ACC112 (cell line): Measurements from ENCODE around the gene SPPL3.

Source experiments
- H2AFZ ChIP-seq: fragments of 200-600 bp; sonication (generic); one replicate; pipeline ENCODE4 v1.6.0; 2017; ENCODE audit warnings: antibody characterized with exemption, low read length; ENCODE audit not compliant: unreplicated experiment
- H3K27ac ChIP-seq: fragments of 200-600 bp; sonication (generic); 2 replicates; pipeline ENCODE4 v1.5.1; 2014; ENCODE audit warnings: low read depth, mild to moderate bottlenecking, antibody characterized with exemption, low read length, moderate library complexity
- H3K27me3 ChIP-seq: fragments of 200-600 bp; sonication (generic); 2 replicates; pipeline ENCODE4 v1.6.1; 2014; ENCODE audit warnings: mild to moderate bottlenecking, antibody characterized with exemption, low read length, moderate library complexity, mixed read lengths; ENCODE audit not compliant: insufficient read depth
- H3K36me3 ChIP-seq: fragments of 200-600 bp; sonication (generic); 2 replicates; pipeline ENCODE4 v1.6.1; 2016; ENCODE audit warnings: mild to moderate bottlenecking, antibody characterized with exemption, low read length, moderate library complexity, mixed read lengths; ENCODE audit not compliant: insufficient read depth
- H3K4me1 ChIP-seq: fragments of 200-600 bp; sonication (generic); one replicate; pipeline ENCODE4 v1.6.1; 2016; ENCODE audit warnings: low read length, mixed read lengths; ENCODE audit not compliant: insufficient read depth, unreplicated experiment, control insufficient read depth
- H3K4me3 ChIP-seq: fragments of 200-600 bp; sonication (generic); 2 replicates; pipeline ENCODE4 v1.5.1; 2014; ENCODE audit warnings: mild to moderate bottlenecking, low read depth, low read length
- H3K79me2 ChIP-seq: fragments of 200-600 bp; sonication (generic); one replicate; pipeline ENCODE4 v1.6.0; 2016; ENCODE audit warnings: low read length; ENCODE audit not compliant: control insufficient read depth, unreplicated experiment, insufficient read depth

The SPPL3 gene

DNA sequence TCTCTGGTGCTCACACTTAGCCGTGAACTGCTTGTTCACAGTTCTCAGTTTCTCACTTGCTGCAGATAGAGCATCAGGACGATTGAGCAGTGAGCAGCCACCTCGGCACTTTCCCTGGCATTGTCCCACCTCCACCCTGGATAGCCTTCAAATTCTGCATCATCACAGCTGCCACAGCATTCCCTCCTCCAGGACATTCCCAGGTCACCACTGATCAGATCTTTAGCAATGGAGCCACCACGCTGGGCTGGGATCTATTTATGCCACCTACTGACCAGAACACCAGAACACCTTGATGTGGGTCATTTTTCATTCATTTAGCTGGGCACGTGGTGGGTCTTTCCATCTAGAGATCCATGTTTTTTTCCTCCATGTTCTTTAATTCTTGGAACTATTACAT lies 154.9 kb downstream of the SPPL3 start:
- no peak overlapping the region for H2AFZ ChIP-seq
- no peaks in the 10 kb centered on the region for H3K4me1 ChIP-seq
- H3K27me3 ChIP-seq: no peaks in the 10 kb centered on the region
- H3K4me3 ChIP-seq: no peak overlapping the region
- H3K27ac ChIP-seq: no peak overlapping the region
- H3K79me2 ChIP-seq: no peaks in the 10 kb centered on the region
- H3K36me3 ChIP-seq: no peaks in the 10 kb centered on the region

DNA sequence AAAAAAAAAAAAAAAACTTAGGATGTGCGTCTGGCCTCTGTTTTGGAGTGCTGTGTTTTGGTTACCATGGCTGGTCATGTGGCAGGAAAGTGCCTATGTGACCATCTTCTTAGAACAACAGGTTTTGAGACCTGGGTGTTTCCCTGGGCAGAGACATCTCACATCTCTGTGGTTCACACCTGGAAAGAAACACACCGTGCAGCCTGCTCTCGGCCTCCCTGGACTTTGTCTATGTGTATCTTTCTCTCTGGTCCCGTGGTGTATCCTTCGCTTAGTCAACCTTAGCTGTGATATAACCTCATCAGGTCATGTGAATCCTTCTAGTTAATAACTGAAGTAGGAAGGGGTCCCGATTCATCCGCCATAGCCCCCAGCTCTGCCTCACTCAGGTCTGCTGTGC lies 155.9 kb downstream of the SPPL3 start:
- Histone ChIP-seq H2AFZ (no peak overlapping the region), H3K36me3 (no peaks in the 10 kb centered on the region), H3K4me3 (no peak overlapping the region), H3K27me3 (no peaks in the 10 kb centered on the region), H3K79me2 (no peaks in the 10 kb centered on the region), H3K27ac (no peak overlapping the region), H3K4me1 (no peaks in the 10 kb centered on the region)

DNA sequence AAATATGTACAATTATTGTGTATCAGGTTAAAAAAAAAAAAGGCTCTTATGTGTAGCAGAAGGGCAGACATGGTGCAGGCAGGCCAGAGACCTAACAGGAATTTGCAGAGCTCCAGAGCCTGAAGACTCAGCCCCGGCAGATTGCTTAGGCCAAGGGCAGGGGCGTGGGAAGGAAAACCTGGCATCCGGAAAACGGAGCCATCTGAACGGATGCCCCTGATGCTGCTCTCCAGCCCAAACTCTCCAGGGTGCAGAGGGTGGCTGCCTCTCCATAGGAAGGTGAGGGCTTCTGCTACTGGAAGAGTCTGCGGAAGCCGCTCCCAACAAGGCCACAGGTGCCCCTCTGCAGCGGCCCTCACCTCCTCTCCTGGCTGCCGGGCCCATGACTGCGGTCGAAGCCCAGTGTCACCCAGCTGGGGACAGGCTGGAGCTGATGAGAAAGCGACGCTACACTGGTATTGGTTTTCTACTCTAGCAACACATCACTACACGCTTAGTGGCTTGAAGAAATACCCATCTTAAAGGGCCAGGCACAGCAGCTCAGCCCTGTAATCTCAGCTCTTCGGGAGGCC lies 159.2 kb downstream of the SPPL3 start:
- Histone ChIP-seq H3K4me1 (no peaks in the 10 kb centered on the region), H3K79me2 (no peaks in the 10 kb centered on the region), H2AFZ (no peak overlapping the region), H3K36me3 (no peaks in the 10 kb centered on the region), H3K27ac (no peak overlapping the region), H3K27me3 (no peaks in the 10 kb centered on the region), H3K4me3 (no peak overlapping the region)

DNA sequence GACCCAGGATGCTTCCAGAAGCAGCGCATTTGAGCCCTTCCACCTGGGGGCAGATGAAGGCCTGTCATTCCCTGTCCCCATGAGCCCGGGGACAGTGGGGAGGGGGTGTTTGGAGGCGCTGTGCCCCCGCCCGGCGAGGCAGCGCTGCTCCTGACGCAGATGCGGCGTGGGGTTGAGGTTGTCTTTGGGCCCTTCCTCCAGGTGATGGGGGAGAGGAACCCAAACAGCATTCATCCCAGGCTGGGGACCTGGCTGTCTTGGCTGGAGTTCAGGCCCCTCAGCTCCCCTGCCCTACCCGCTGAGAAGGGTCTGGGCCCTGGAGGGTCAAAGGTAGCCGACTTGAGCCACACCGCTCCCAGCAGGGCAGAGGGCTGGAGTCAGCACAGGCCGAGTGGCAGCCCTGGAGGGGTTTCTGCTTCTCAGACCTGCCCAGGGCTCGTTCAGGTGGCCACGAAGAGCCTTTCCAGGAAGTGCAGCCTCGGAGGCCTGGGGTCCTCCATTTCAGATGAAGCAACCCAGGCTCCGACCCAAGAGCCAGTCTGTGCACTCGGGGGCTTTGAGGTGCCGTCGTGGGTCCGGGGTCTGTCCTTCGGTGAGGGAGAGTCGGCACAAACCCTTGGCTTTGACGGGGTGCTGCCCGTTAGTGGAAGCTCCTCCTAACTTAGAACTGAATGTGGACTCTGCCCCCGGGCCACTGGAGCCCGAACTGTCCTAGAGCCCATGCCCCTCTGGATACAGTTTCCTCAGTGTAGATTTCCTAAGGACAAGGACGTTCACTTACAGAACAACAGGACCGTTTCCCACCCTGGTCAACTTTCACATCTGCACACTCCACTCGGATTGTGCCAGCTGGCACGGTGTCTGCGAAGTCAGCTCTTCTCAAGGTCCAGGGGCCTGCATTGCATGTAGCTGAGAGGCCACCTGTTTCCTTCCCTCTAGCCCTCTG lies 162.4 kb downstream of the SPPL3 start:
- Histone ChIP-seq H3K79me2 (no peaks in the 10 kb centered on the region), H3K36me3 (no peaks in the 10 kb centered on the region), H3K4me3 (no peak overlapping the region), H3K27ac (no peak overlapping the region), H2AFZ (no peak overlapping the region), H3K4me1 (no peaks in the 10 kb centered on the region), H3K27me3 (no peaks in the 10 kb centered on the region)

DNA sequence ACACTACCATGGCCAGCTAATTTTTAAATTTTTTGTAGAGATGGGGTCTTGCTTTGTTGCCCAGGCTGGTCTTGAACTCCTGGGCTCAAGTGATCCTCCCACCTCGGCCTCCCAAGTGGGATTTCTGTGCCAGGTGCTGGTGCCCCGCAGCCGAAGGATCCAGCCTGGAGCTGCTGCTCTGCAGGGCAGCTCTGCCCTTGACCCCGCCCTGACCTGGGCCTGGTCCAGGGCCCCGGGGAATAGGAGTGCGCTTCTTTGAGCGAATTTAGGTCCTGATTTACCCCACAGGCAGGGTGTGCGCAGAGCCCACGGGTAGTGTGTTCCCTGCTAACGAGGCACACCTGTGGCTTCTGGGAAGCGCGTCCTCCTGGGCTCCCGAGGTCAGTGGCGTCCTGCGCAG lies 163.3 kb downstream of the SPPL3 start:
- no peaks in the 10 kb centered on the region for H3K4me1 ChIP-seq
- H3K27me3 ChIP-seq: no peaks in the 10 kb centered on the region
- H3K27ac ChIP-seq: no peak overlapping the region
- no peak overlapping the region for H3K4me3 ChIP-seq
- H2AFZ ChIP-seq: no peak overlapping the region
- no peaks in the 10 kb centered on the region for H3K36me3 ChIP-seq
- H3K79me2 ChIP-seq: no peaks in the 10 kb centered on the region

DNA sequence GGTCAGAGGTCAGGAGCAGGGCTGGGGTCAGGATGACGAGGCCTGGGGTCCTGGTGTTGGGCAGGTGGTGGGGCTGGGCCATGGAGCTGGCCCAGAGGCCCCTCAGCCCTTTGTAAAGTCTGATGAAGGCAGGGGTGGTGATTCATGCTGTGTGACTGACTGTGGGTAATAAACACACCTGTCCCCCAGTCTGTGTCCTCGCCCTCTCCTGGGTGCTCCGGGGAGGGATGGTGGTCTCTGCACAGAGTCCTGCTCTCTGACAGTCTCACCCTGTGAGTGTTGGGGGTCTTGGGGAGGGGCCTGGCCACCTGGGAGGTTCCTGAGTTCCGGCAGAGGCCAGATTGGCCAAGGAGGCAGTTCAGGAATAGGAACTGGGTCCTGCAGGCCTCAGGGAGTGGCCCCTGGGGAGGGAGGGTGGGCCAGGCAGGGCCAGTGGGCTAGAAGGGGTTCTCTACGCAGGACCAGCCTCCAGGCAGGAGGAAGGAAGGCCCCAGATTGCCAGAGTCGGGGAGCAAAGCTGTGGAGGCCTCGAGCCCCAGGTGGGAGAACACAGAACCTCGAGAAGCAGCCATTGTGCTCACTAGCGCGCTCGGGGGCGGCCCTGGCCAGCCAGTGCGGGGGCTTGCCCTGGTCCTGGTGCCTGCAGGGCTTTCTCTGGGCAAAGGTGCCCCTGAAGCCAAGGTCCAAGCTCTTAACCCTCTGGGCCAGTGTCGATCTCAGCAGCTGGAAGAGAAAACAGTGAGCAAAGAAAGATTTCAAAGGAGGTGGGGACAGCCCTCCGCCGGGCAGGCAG lies 164.1 kb downstream of the SPPL3 start:
- Histone ChIP-seq H3K27ac (no peak overlapping the region), H3K27me3 (no peaks in the 10 kb centered on the region), H3K79me2 (no peaks in the 10 kb centered on the region), H3K4me3 (no peak overlapping the region), H3K4me1 (no peaks in the 10 kb centered on the region), H3K36me3 (no peaks in the 10 kb centered on the region), H2AFZ (no peak overlapping the region)

DNA sequence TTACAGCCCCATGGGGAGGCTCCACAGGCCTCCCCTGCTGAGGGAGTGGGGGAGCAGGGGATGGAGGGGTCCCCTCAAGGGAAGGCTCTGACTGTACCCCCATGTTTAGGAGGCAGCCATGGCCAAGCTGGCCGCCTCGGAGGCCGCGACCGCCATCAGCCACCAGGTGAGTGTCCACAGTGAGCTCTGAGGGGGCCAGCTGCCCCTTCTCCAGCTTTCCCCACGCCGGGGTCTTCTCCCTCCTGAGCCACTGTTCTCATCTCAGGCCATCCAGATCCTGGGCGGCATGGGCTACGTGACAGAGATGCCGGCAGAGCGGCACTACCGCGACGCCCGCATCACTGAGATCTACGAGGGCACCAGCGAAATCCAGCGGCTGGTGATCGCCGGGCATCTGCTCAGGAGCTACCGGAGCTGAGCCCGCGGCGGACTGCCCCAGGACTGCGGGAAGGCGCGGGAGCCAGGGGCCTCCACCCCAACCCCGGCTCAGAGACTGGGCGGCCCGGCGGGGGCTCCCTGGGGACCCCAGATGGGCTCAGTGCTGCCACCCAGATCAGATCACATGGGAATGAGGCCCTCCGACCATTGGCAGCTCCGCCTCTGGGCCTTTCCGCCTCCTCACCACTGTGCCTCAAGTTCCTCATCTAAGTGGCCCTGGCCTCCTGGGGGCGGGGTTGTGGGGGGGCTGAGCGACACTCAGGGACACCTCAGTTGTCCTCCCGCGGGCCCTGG lies 165.0 kb downstream of the SPPL3 start:
- H3K27ac ChIP-seq: no peak overlapping the region
- H3K4me1 ChIP-seq: no peaks in the 10 kb centered on the region
- H3K79me2 ChIP-seq: no peaks in the 10 kb centered on the region
- no peak overlapping the region for H2AFZ ChIP-seq
- no peaks in the 10 kb centered on the region for H3K36me3 ChIP-seq
- no peak overlapping the region for H3K4me3 ChIP-seq
- H3K27me3 ChIP-seq: no peaks in the 10 kb centered on the region

DNA sequence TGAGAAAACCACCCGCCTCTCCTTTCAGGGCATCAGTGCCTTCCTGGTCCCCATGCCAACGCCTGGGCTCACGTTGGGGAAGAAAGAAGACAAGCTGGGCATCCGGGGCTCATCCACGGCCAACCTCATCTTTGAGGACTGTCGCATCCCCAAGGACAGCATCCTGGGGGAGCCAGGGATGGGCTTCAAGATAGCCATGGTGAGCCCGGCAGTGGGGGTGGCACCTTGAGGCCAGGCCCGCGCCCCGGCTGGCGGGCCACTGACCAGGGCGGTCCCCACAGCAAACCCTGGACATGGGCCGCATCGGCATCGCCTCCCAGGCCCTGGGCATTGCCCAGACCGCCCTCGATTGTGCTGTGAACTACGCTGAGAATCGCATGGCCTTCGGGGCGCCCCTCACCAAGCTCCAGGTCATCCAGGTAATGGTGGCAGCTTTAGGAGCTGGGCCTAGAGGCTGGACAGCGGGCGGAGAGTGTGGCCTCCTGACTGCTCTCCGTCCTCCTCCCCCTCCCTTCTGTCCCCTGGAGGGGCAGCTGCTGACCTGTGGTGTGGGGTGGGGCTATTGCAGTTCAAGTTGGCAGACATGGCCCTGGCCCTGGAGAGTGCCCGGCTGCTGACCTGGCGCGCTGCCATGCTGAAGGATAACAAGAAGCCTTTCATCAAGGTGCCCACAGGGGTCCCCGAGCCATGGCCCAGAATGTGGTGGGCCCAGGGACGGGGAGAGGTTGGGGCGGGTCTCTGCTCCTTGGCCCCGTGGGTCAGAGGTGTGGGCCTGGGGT lies 165.7 kb downstream of the SPPL3 start:
- H3K27me3 ChIP-seq: no peaks in the 10 kb centered on the region
- no peak overlapping the region for H2AFZ ChIP-seq
- H3K79me2 ChIP-seq: no peaks in the 10 kb centered on the region
- H3K36me3 ChIP-seq: no peaks in the 10 kb centered on the region
- H3K4me3 ChIP-seq: no peak overlapping the region
- no peak overlapping the region for H3K27ac ChIP-seq
- no peaks in the 10 kb centered on the region for H3K4me1 ChIP-seq

DNA sequence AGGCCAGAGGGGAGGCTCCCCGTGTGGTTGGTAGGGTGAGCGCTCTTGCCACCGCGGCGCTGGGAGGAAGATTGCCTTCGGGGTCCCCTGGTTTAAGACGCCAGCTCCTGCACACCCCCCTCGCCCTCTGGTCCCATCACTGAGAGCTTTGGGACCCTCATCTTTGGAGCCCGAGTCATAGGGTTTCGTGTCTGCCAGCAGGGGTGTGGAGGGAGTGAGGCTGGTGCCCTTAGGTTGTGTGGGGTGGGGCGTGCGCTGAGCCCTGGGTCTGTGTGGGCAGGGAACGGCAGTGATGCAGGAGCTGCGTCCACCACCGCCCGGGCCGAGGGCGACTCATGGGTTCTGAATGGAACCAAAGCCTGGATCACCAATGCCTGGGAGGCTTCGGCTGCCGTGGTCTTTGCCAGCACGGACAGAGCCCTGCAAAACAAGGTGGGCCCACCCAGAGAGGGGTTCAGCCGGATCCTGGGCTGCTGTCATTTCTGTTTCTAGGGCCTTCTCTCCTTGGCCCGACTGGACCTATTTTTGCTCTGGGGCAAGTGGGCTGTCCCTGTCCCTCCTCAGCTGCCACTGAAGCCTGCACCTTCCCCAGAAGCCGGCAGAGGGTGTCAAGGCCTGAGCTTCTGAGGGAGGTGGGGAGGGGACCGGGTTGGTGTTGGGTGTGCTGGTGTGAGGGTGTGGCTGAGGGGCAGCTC lies 166.5 kb downstream of the SPPL3 start:
- Histone ChIP-seq H3K27me3 (no peaks in the 10 kb centered on the region), H3K79me2 (no peaks in the 10 kb centered on the region), H3K36me3 (no peaks in the 10 kb centered on the region), H2AFZ (no peak overlapping the region), H3K27ac (no peak overlapping the region), H3K4me1 (no peaks in the 10 kb centered on the region), H3K4me3 (no peak overlapping the region)
